ENCODE data around the gene TOGARAM2. TPM values are rescaled to one million over a fixed set of nuclear protein-coding genes. Genes with fewer than 3 reads are reported as not detected.
A peak's percentile ranks its signal among the peaks of the same experiment; 100 is the strongest.

The TOGARAM2 gene
- total and polyA plus RNA-seq, 2 of the 8 experiments (the other 6 are each of a cell fraction or from before 2014, with no cell fraction given), result 0.42 to 1.4 TPM

- no peaks in the 10 kb centered on the region for H4K20me1 ChIP-seq (replicated peaks in 1 of 2; ENCODE audit: control insufficient read depth in 1 of 2, insufficient read depth in 2 of 2, low read length in 2 of 2)
- no peak overlapping the region for H2AFZ ChIP-seq (ENCODE audit: low read length)
- no peaks in the 10 kb centered on the region for H3K27me3 ChIP-seq (replicated peaks in 1 of 4; ENCODE audit: control insufficient read depth in 3 of 4, extremely low read depth in 1 of 4, insufficient read depth in 3 of 4, low read length in 3 of 4)
- H3K56ac ChIP-seq (replicated peaks; ENCODE audit: insufficient read length, low read depth, low read length), result no peak overlapping the region
- WGBS, 2 experiments (ENCODE audit: extremely low coverage in 1 of 2, insufficient coverage in 1 of 2, insufficient read length in 1 of 2, insufficient replicate concordance in 2 of 2, low coverage in 1 of 2, low lambda C conversion rate in 2 of 2, missing lambda C conversion rate in 1 of 2), result 84% methylated on average over 11 of the region's 12 CpGs; no CpG with 5 or more reads in 1 of the 2 experiments
- no peak overlapping the region for H3K27ac ChIP-seq (ENCODE audit: low read depth, low read length)
- H3K23me2 ChIP-seq (ENCODE audit: low read depth, low read length), result no peaks in the 10 kb centered on the region
- FAIRE-seq (no peak), DNase-seq (ENCODE audit: low read depth in 1 of 2, low spot score in 2 of 2) (peak in 1 of 2 experiments; percentile 37)
- no peak overlapping the region for H3K23ac ChIP-seq (ENCODE audit: insufficient read length)
- no peak overlapping the region for H4K5ac ChIP-seq (ENCODE audit: insufficient read length, low read depth, low read length)
- no peak overlapping the region for H2AK5ac ChIP-seq (ENCODE audit: low read depth, low read length)
- H3K9me3 ChIP-seq (ENCODE audit: insufficient read depth in 2 of 2, low read depth in 1 of 2, low read length in 1 of 2), result no peaks in the 10 kb centered on the region
- no peaks in the 10 kb centered on the region for H3K36me3 ChIP-seq (ENCODE audit: control insufficient read depth in 2 of 4, insufficient read depth in 4 of 4, low read length in 3 of 4)
- no peaks in the 10 kb centered on the region for H3K79me1 ChIP-seq (ENCODE audit: low read depth, low read length)
- H2BK5ac ChIP-seq (ENCODE audit: low read depth, low read length), result no peak overlapping the region
- POLR2A ChIA-PET (ENCODE audit: partially characterized antibody), result no interaction called here
- H3K9ac ChIP-seq (replicated peaks in 1 of 4; ENCODE audit: extremely low read depth in 1 of 4, low read depth in 3 of 4, low read length in 3 of 4), result no peak overlapping the region
- no peak overlapping the region for H3K4me2 ChIP-seq (ENCODE audit: insufficient read depth in 1 of 2, low read depth in 2 of 2, low read length in 2 of 2)
- CTCF ChIA-PET (ENCODE audit: partially characterized antibody), result interaction anchor here (1.0 to 1.1 kb wide), 2 partner anchors 9 to 30 kb away, joined by 3 read pairs; no protein-coding TSS in a partner anchor
- no peak overlapping the region for H2BK120ac ChIP-seq (replicated peaks; ENCODE audit: low read depth, low read length)
- no peak overlapping the region for H2BK12ac ChIP-seq (ENCODE audit: low read depth, low read length)
- H2BK20ac ChIP-seq (ENCODE audit: low read length), result no peak overlapping the region
- no peak overlapping the region for H3K4me3 ChIP-seq (ENCODE audit: extremely low read depth in 1 of 4, insufficient read depth in 2 of 4, low read depth in 3 of 4, low read length in 4 of 4)
- no peak overlapping the region for H4K8ac ChIP-seq (ENCODE audit: extremely low read depth, insufficient read depth, low read length)
- no peak overlapping the region for H3K4ac ChIP-seq (replicated peaks; ENCODE audit: insufficient read length, low read depth, low read length)
- no peak overlapping the region for H4K91ac ChIP-seq (replicated peaks; ENCODE audit: insufficient read length, low read length)
- H3K4me1 ChIP-seq (replicated peaks in 1 of 4; ENCODE audit: control insufficient read depth in 3 of 4, insufficient read depth in 4 of 4, low read length in 3 of 4), result no peaks in the 10 kb centered on the region; a peak in 3 of 7 replicates
- H3K79me2 ChIP-seq (ENCODE audit: control insufficient read depth in 1 of 2, insufficient read depth in 2 of 2, low read length in 2 of 2), result no peaks in the 10 kb centered on the region
- H3K18ac ChIP-seq (ENCODE audit: extremely low read depth, low read length), result no peak overlapping the region
- H3K14ac ChIP-seq (ENCODE audit: insufficient read length), result no peak overlapping the region
- H2BK15ac ChIP-seq (ENCODE audit: low read length), result no peak overlapping the region
These were observed 89.4 kb downstream of the TOGARAM2 start for GRCh38 chr2:29070526-29070925.

Measured in H1 (cell line).